Body of pancreas (tissue), 4 donors: ENCODE data around the gene ASPDH.

Experiments used
- CTCF ChIP-seq, 7 experiments: fragments of 450-650 bp in 4 of 7; fragments of 200-600 bp in 3 of 7; sonication (generic) in 3 of 7; IDR thresholded peaks; one replicate each; pipeline ENCODE4 v1.5.1; 2016 to 2019; ENCODE audit warnings: antibody characterized with exemption in 7 of 7
- POLR2A ChIP-seq, 3 donors: fragments of 450-650 bp; IDR thresholded peaks; one replicate each; pipeline ENCODE4 v1.6.1; 2016; ENCODE audit warnings: antibody characterized with exemption in 3 of 3, mild to moderate bottlenecking in 2 of 3

GRCh38 chr19:50490411-50490811 lies 23.3 kb downstream of the ASPDH start:
- TF ChIP-seq POLR2A (IDR thresholded peaks at IDR 0.05) (no peak), CTCF (IDR thresholded peaks at IDR 0.05) (no peak)
